Activated CD8-positive, alpha-beta T cell treated with anti-CD3 and anti-CD28 coated beads for 36 hours (primary cell): Measurements from ENCODE around the gene PODXL2. TPM values are rescaled to one million over a fixed set of nuclear protein-coding genes. Genes with fewer than 3 reads are reported as not detected.

ENCODE experiments used
- ATAC-seq: fragments of 200-7000 bp; cut with Tn5 transposase; one replicate; pipeline ENCODE4 v1.10.0; 2021; ENCODE audit warnings: mild to moderate bottlenecking, moderate library complexity
- CTCF ChIA-PET: fragments of 350-600 bp; sonication (Branson Sonifier 250); formaldehyde crosslinking; loops from one replicate; lab custom pipeline; 2021; ENCODE audit warnings: antibody characterized with exemption; lab: Charles Lee
- POLR2A ChIA-PET: fragments of 350-600 bp; sonication (Branson Sonifier 250); formaldehyde crosslinking; loops from one replicate; lab custom pipeline; 2021; ENCODE audit warnings: antibody characterized with exemption; lab: Charles Lee
- DNase-seq: peaks from one replicate; pipeline ENCODE4 v3.0.0-alpha.2; 2020
- H3K27ac Mint-ChIP-seq: one replicate; pipeline ENCODE4 v1.8.0; 2021; ENCODE audit warnings: mild to moderate bottlenecking, mixed read lengths
- H3K27me3 Mint-ChIP-seq: one replicate; pipeline ENCODE4 v1.8.0; 2021; ENCODE audit warnings: mixed read lengths
- H3K36me3 Mint-ChIP-seq: one replicate; pipeline ENCODE4 v1.8.0; 2021; ENCODE audit warnings: low read depth, mixed read lengths
- H3K4me1 Mint-ChIP-seq: one replicate; pipeline ENCODE4 v1.8.0; 2021; ENCODE audit warnings: low read depth, mixed read lengths
- H3K4me3 Mint-ChIP-seq: one replicate; pipeline ENCODE4 v1.8.0; 2021; ENCODE audit warnings: mild to moderate bottlenecking, moderate library complexity, mixed read lengths
- H3K9me3 Mint-ChIP-seq: one replicate; pipeline ENCODE4 v1.8.0; 2021; ENCODE audit warnings: mixed read lengths
- intact Hi-C: fragments of 100-400 bp; cut with micrococcal nuclease; formaldehyde crosslinking; loops from one replicate; pipeline ENCODE4 v1.10.0; 2022
- total RNA-seq, 2 experiments: library from RNA; stranded (reverse); gene quantifications; one replicate each; pipeline ENCODE4 v1.2.3, GENCODE V29; 2021
- TF ChIP-seq, protein P1 (sequence below): fragments of 200-600 bp; IDR thresholded peaks from one replicate; pipeline ENCODE4 v1.8.0; 2022; ENCODE audit warnings: antibody characterized with exemption, mild to moderate bottlenecking

PODXL2 gene
- total RNA-seq, 2 experiments from 2014 or later: 1.1 to 1.3 TPM

DNA sequence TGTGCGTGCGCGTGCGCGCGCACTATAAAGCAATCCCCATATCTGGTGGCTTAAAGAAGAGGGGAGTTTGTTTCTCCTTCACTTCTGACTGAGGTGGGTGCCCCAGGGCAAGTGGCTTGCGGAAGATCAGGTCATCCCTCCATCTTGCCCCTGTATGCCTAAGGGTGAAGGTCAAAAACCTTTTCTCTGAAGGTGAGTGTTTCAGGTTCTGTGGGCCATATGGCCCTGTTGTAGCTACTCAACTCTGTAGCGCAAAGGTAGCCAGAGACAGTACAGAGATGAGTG lies 49.3 kb downstream of the PODXL2 start:
- TF ChIP-seq, protein P1, sequence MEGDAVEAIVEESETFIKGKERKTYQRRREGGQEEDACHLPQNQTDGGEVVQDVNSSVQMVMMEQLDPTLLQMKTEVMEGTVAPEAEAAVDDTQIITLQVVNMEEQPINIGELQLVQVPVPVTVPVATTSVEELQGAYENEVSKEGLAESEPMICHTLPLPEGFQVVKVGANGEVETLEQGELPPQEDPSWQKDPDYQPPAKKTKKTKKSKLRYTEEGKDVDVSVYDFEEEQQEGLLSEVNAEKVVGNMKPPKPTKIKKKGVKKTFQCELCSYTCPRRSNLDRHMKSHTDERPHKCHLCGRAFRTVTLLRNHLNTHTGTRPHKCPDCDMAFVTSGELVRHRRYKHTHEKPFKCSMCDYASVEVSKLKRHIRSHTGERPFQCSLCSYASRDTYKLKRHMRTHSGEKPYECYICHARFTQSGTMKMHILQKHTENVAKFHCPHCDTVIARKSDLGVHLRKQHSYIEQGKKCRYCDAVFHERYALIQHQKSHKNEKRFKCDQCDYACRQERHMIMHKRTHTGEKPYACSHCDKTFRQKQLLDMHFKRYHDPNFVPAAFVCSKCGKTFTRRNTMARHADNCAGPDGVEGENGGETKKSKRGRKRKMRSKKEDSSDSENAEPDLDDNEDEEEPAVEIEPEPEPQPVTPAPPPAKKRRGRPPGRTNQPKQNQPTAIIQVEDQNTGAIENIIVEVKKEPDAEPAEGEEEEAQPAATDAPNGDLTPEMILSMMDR: no peak
- CTCF ChIA-PET: interaction anchor here (1.3 kb wide), 1 partner anchor 26 kb away, joined by 4 read pairs; no protein-coding TSS in a partner anchor
- Mint-ChIP-seq H3K27me3 (no peaks in the 10 kb centered on the region), H3K4me1 (peaks cover 19% of the 10 kb centered on the region), H3K27ac (no peak overlapping the region), H3K9me3 (no peaks in the 10 kb centered on the region), H3K36me3 (no peaks in the 10 kb centered on the region), H3K4me3 (no peak overlapping the region)
- DNase-seq (no peak), ATAC-seq (no peak)
- POLR2A ChIA-PET: no interaction called here
- intact Hi-C loops: no loop called here

DNA sequence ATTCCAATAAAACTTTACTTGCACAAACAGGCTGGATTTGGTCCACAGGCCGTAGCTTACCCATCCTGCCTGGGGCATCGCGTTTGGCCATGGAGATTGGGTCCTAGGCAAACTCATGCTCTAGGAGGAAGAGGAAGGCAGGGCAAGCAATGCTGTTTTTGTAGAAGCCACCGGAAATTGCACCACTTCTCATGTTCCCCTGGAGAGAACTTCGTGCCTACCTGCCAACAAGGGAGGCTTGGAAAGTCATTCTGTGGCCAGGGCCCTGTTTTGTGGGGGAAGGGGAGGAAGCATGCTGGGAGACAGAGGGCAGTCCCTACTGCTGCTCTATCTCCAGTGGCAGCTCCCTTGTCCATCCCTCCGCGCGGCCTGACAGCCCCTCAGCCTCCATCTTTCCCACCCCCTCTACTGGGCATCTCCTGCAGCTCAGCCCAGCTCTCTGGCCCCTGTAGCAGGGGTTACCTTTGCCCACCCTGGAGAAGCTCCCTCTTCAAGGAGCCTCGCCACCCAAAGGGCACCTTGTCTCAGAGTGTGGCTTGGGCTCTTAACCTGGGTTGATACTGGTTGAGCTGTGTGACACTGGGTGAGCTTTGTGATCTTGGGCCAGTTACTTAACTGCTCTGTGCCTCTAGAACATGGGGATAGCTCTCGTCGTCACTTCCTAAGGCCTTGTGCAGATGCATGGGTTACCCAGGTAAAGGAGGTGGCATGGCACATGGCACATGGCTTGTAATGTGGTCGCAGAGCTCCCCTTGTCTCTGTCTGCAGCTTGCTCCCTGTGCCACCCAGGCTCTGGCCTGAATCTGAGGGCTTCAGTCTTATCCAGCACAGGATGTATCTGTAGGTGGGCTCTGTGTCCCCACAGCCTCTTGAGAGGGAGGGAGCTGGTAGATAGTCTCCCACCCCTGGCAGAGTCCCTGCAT lies 49.9 kb downstream of the PODXL2 start:
- POLR2A ChIA-PET: interaction anchor here (0.9 kb wide), 1 partner anchor 57 kb away, joined by 3 read pairs; no protein-coding TSS in a partner anchor
- DNase-seq (no peak), ATAC-seq (no peak)
- H3K4me3 Mint-ChIP-seq: no peak overlapping the region
- no peaks in the 10 kb centered on the region for H3K36me3 Mint-ChIP-seq
- no peak overlapping the region for H3K27ac Mint-ChIP-seq
- TF ChIP-seq, protein P1: no peak
- intact Hi-C loops: no loop called here
- no peaks in the 10 kb centered on the region for H3K9me3 Mint-ChIP-seq
- CTCF ChIA-PET: interaction anchor here (0.6 to 1.3 kb wide), 4 partner anchors 17 to 41 kb away, joined by 3 to 4 read pairs (median 3); no protein-coding TSS in a partner anchor
- peaks cover 20% of the 10 kb centered on the region for H3K4me1 Mint-ChIP-seq
- H3K27me3 Mint-ChIP-seq: no peaks in the 10 kb centered on the region

- no peak for DNase-seq
- ATAC-seq: no peak
- intact Hi-C loops: no loop called here
- H3K9me3 Mint-ChIP-seq: no peaks in the 10 kb centered on the region
- H3K4me3 Mint-ChIP-seq: no peak overlapping the region
- no peaks in the 10 kb centered on the region for H3K36me3 Mint-ChIP-seq
- H3K27me3 Mint-ChIP-seq: no peaks in the 10 kb centered on the region
- POLR2A ChIA-PET: interaction anchor here (0.9 kb wide), 1 partner anchor 58 kb away, joined by 3 read pairs; no protein-coding TSS in a partner anchor
- CTCF ChIA-PET: interaction anchor here (0.6 to 1.2 kb wide), 3 partner anchors 16 to 42 kb away, joined by 3 read pairs; no protein-coding TSS in a partner anchor
- no peak overlapping the region for H3K27ac Mint-ChIP-seq
- TF ChIP-seq, protein P1: no peak
- peaks cover 17% of the 10 kb centered on the region for H3K4me1 Mint-ChIP-seq
Observed at GRCh38 chr3:127679534-127680145, 50.7 kb downstream of the PODXL2 start.

DNA sequence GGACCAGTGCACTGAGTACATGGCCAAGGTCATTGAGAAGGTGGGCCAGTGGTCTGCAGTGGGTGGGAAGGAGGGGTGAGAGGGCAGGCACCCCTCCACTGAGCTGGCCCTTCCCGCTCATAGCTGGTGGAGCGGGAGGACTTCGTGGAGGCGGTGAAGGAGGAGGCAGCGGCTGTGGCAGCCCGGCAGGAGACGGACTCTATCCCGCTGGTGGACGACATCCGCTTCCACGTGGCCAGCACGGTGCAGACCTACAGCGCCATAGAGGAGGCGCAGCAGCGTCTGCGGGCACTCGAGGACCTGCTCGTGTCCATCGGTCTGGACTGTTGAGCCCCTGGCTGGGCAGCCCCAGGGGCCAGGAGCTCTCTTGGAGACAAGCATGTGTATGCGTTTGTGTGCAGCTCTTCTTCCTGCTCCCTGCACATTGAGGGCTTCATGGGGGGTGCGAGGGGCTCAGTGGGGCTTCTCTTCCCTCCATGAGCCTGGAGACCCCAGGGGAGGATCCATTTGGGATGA lies 51.2 kb downstream of the PODXL2 start:
- H3K4me3 Mint-ChIP-seq: no peak overlapping the region
- H3K9me3 Mint-ChIP-seq: no peaks in the 10 kb centered on the region
- no peak for ATAC-seq
- peaks cover 14% of the 10 kb centered on the region for H3K4me1 Mint-ChIP-seq
- H3K27me3 Mint-ChIP-seq: no peaks in the 10 kb centered on the region
- intact Hi-C loops: no loop called here
- CTCF ChIA-PET: interaction anchor here (0.9 kb wide), 1 partner anchor 28 kb away, joined by 3 read pairs; no protein-coding TSS in a partner anchor
- no peak for DNase-seq
- no peak overlapping the region for H3K27ac Mint-ChIP-seq
- TF ChIP-seq, protein P1: no peak
- POLR2A ChIA-PET: interaction anchor here (0.9 kb wide), 1 partner anchor 58 kb away, joined by 3 read pairs; no protein-coding TSS in a partner anchor
- H3K36me3 Mint-ChIP-seq: no peaks in the 10 kb centered on the region
